Right cardiac atrium (tissue), 5 donors: ENCODE results near the gene SLC25A33. TPM values are rescaled to one million over a fixed set of nuclear protein-coding genes. Genes with fewer than 3 reads are reported as not detected.

ENCODE experiments used
- ATAC-seq, 2 donors: fragments of 200-7000 bp; cut with Tn5 transposase; one replicate each; pipeline versions ENCODE4 v1.8.0 to v1.9.1; 2020; ENCODE audit warnings: moderate library complexity in 2 of 2, mild to moderate bottlenecking in 1 of 2
- DNase-seq, 3 donors: peaks; one replicate each; pipeline ENCODE4 v3.0.0-alpha.2; 2020
- H3K27ac ChIP-seq: one replicate; pipeline ENCODE4 v1.5.1; 2013; ENCODE audit warnings: mild to moderate bottlenecking, low read length, control low read depth, moderate library complexity
- H3K27me3 ChIP-seq: one replicate; pipeline ENCODE4 v1.6.1; 2013; ENCODE audit not compliant: control insufficient read depth, insufficient read depth
- H3K4me1 ChIP-seq: one replicate; pipeline ENCODE4 v1.6.1; 2013; ENCODE audit warnings: low read length; ENCODE audit not compliant: control insufficient read depth, insufficient read depth
- H3K4me3 ChIP-seq: one replicate; pipeline ENCODE4 v1.5.1; 2013; ENCODE audit warnings: low read length, control low read depth
- H3K9me3 ChIP-seq: one replicate; pipeline ENCODE4 v1.6.1; 2013; ENCODE audit warnings: low read length; ENCODE audit not compliant: control insufficient read depth
- WGBS: extraction: QIAGEN DNeasy Blood & Tissue Kit; methylation state at CpG from one replicate; pipeline ENCODE4 v1.1.7; 2013; 5-methylcytosine and 5-hydroxymethylcytosine counted together
- intact Hi-C, 4 donors: fragments of 100-400 bp; cut with DNase I; formaldehyde crosslinking; loops; one replicate each; pipeline versions ENCODE4 v1.11.0 to v1.14.0; 2022 to 2023
- polyA plus RNA-seq: library from polyadenylated mRNA; stranded (reverse); fragments of 200-250 nt; gene quantifications from one replicate; pipeline ENCODE4 v1.2.3, GENCODE V29; 2013
- total RNA-seq, 4 donors: library from RNA; stranded (reverse); fragmentation: NEBNext Ultra II Directional; extraction: Animal tissue kit (Norgen Biotek cat#: 25700); gene quantifications; one replicate each; pipeline ENCODE4 v1.2.1, GENCODE V29; 2021
- donor health status: healthy with polysubstance abuse.
- donor health status: DM: no; HTN: yes; CAD: no.
- donor health status: DM: no; HTN: no; CAD: no.
- donor health status: DM: no; HTN: yes; CAD: no; lungs with severe emphysema.
- donor health status: DM: yes; HTN: yes; CAD: no.

The SLC25A33 gene
- total and polyA plus RNA-seq, 5 donors, result 7.0 to 12.9 (median 8.4) TPM

DNA sequence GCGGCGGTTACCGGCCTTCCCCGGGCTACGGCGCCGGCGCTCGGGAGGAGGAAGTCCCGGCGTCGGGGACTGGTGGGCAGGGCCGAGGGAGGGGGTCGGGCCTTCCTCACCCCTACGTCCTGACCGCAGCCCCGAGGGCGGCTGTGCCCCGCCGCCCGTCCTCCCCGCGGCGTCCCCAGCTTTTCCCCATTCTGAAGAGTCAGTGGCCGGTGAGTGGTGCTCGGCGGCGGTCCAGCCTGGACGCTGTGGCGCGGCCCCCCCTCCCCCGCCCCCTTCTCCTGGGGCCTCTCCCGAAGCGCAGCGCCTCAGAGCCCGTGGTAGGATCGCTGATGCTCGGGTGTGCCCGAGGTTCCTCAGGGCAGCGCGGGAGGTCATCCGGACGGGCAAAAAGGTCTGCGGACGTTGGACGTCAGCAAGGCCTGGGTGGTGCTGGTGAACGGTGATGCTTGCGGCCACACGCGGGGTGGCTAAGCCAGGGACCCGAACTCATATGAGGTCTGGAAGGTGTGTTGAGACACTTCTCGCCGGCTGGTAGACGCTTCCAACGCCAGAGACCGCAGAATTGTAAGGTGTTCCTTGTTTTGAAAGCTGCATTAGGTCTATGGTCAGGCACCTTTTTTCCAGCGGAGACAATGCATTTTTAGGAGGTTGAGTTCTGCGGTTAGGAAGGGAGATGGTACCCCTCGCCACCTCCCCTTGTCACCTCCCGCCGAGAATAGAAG lies 725 bp downstream of the SLC25A33 start:
- Histone ChIP-seq H3K27ac (peak overlapping the region; percentile 79), H3K4me1 (peaks cover 6% of the 10 kb centered on the region), H3K9me3 (no peaks in the 10 kb centered on the region), H3K4me3 (peak overlapping the region; percentile 50), H3K27me3 (no peaks in the 10 kb centered on the region)
- 5% methylated on average over 61 of the region's 61 CpGs for WGBS
- intact Hi-C loops, result no loop called here
- peak; percentile 58 to 85 (median 81) for DNase-seq
- peak; percentile 52 to 62 for ATAC-seq

DNA sequence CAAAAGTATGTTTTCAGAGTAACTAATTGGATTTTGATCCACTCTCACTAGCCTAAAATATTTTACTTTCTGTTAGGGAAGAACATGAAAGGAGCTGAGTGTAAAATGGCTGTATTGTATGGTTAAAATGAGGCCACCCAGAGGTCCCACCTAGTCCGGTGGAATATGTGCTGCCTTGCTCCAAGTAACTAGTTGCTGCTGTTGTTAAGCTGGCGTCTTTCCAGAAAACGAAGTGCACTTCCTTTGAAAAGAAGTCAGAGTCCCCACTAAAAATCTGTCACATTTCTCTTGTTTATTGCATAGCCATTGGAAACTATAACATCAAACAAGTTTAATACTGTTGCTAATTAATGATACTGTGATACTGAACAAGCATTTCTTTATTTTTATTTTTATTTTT lies 3.2 kb downstream of the SLC25A33 start:
- H3K4me1 ChIP-seq, result peaks cover 6% of the 10 kb centered on the region
- DNase-seq, result no peak
- peak overlapping the region; percentile 27 for H3K4me3 ChIP-seq
- peak overlapping the region; percentile 49 for H3K27ac ChIP-seq
- 2% methylated on average over 3 of the region's 3 CpGs for WGBS
- ATAC-seq, result no peak
- H3K27me3 ChIP-seq, result no peaks in the 10 kb centered on the region
- no peaks in the 10 kb centered on the region for H3K9me3 ChIP-seq
- intact Hi-C loops, result no loop called here

DNA sequence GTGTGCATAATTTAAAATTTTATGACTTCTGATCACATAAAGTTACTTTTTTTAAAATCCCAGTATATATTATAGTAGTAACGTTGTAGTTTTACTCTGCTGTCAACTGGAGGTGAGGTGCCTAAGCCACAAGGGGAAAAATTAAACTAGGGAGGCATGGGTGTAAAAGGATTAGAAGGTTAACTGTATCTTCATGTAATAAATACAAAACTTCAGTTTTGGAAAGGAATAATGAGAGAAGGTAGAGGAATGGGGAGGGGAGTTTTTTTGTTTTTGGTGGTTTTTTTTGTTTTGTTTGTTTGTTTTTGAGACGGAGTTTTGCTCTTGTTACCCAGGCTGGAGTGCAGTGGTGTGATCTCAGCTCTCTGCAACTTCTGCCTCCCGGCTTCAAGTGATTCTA lies 5.7 kb downstream of the SLC25A33 start:
- Histone ChIP-seq H3K4me1 (peaks cover 9% of the 10 kb centered on the region), H3K4me3 (no peak overlapping the region), H3K27ac (no peak overlapping the region), H3K9me3 (no peaks in the 10 kb centered on the region), H3K27me3 (no peaks in the 10 kb centered on the region)
- DNase-seq, result no peak
- WGBS, result 76% methylated on average over 3 of the region's 3 CpGs
- ATAC-seq, result no peak
- intact Hi-C loops, result no loop called here

DNA sequence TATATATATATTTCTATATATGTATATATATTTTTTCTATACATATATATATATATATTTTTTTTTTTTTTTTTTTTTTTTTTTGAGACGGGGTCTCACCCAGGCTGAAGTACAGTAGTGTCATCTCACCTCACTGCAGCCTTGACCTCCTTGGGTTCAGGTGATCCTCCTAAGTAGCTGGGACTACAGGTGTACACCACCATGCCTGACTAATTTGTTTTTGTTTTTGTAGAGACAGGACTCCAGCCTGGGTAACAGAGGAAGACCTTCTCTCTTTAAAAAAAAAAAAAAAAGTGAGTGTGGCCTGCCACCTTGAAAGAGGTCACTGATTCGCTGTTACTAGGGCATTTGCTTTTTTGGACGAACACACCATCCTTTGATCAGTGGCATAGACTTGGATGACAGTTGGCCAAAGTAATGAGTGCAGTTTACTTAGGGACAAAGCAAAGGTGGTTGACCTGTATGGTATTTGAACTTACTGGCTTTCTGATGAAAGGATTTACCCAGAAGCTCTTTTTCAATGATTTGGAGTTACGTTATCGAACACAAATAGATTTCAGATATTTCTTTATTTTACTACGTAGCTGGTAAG lies 10.8 kb downstream of the SLC25A33 start:
- WGBS, result 91% methylated on average over 6 of the region's 6 CpGs
- Histone ChIP-seq H3K27ac (peak overlapping the region; percentile 64), H3K9me3 (no peaks in the 10 kb centered on the region), H3K27me3 (no peaks in the 10 kb centered on the region), H3K4me1 (peaks cover 3% of the 10 kb centered on the region), H3K4me3 (no peak overlapping the region)
- intact Hi-C loops, result no loop called here
- DNase-seq (no peak), ATAC-seq (no peak)

DNA sequence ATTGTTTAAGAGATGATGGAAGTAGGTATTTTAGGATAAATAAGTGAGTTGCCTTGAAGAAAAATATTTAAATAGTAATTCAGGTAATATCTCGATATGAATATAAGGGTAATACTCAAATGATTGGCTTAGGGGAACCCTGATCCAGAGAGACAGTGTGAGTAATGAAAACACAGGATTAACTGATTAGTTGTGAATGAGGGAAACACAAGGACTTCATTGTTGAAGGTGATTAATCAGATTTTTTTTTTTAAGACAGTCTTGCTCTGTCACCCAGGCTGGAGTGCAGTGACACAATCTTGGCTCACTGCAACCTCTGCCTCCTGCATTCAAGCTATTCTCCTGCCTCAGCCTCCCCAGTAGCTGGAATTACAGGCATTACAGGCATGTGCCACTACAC lies 12.7 kb downstream of the SLC25A33 start:
- no peak overlapping the region for H3K4me3 ChIP-seq
- 95% methylated on average over 1 of the region's 1 CpG for WGBS
- DNase-seq (no peak), ATAC-seq (no peak)
- no peaks in the 10 kb centered on the region for H3K9me3 ChIP-seq
- H3K27me3 ChIP-seq, result no peaks in the 10 kb centered on the region
- peaks cover 3% of the 10 kb centered on the region for H3K4me1 ChIP-seq
- intact Hi-C loops, result no loop called here
- H3K27ac ChIP-seq, result no peak overlapping the region

DNA sequence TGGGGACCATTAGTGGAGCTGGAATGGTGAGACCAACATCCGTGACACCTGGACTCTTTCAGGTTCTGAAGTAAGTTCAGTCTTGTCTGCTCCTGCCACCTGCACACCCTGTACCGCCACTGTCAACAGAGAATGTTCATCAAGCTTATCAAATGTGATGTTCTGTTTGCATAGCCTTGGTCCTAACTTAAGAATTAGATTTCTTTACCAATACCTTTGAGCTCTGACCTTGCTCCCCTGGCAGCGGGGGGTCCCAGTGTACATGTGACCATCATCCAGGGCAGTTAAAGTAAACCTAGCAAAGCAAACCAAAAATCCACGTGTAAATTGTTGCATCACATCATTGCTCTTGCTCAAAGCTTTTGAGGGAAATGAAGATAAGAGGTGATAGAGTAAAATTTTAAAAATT lies 14.5 kb downstream of the SLC25A33 start:
- Histone ChIP-seq H3K4me1 (peaks cover 4% of the 10 kb centered on the region), H3K9me3 (no peaks in the 10 kb centered on the region), H3K27ac (no peak overlapping the region), H3K27me3 (no peaks in the 10 kb centered on the region), H3K4me3 (no peak overlapping the region)
- intact Hi-C loops, result no loop called here
- DNase-seq (no peak), ATAC-seq (no peak)
- WGBS, result 86% methylated on average over 4 of the region's 4 CpGs

DNA sequence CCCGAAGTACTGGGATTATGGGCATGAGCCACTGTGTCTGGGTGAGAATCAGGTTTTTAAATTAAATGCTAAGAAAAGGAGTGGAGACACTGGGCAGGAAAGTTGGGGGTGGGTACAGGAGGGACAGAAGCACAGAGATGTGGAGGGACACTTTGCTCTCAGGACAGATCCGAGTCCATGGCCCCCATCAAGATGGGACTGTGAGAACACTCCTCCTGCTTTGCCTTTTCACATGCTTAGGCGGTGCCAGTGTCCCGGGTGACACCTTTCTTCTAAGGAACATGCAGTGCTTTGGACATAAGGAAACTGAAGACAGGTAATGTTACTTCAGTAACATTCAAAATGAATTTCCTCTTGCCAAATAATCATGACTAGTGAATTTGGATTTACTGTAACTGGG lies 16.7 kb downstream of the SLC25A33 start:
- Histone ChIP-seq H3K4me1 (peaks cover 1% of the 10 kb centered on the region), H3K9me3 (no peaks in the 10 kb centered on the region), H3K27me3 (no peaks in the 10 kb centered on the region), H3K27ac (peak overlapping the region; percentile 96), H3K4me3 (peak overlapping the region; percentile 6)
- peak; percentile 34 to 50 for ATAC-seq
- DNase-seq, result no peak
- intact Hi-C loops, result no loop called here
- 81% methylated on average over 4 of the region's 4 CpGs for WGBS

DNA sequence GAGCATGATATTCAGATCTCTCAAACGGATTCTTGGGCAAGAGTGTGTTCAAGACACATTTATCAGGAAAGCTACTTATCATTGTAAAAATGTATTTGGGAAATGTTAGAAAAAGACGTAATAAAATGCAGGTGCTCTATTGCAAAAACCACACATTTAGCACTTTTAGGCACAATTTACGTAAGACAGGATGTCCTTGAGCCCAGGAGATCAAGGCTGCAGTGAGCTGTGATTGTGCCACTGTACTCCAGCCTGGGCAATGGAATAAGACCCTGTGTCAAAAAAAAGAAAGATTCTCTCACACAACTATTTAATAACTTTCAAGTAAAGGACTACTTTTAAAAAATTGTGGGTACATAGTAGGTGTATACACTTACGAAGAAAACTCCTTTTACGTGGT lies 18.4 kb downstream of the SLC25A33 start:
- H3K9me3 ChIP-seq, result no peaks in the 10 kb centered on the region
- intact Hi-C loops, result no loop called here
- no peak overlapping the region for H3K27ac ChIP-seq
- no peaks in the 10 kb centered on the region for H3K27me3 ChIP-seq
- H3K4me3 ChIP-seq, result no peak overlapping the region
- 84% methylated on average over 5 of the region's 5 CpGs for WGBS
- DNase-seq, result no peak
- H3K4me1 ChIP-seq, result peaks cover 1% of the 10 kb centered on the region
- ATAC-seq, result no peak

DNA sequence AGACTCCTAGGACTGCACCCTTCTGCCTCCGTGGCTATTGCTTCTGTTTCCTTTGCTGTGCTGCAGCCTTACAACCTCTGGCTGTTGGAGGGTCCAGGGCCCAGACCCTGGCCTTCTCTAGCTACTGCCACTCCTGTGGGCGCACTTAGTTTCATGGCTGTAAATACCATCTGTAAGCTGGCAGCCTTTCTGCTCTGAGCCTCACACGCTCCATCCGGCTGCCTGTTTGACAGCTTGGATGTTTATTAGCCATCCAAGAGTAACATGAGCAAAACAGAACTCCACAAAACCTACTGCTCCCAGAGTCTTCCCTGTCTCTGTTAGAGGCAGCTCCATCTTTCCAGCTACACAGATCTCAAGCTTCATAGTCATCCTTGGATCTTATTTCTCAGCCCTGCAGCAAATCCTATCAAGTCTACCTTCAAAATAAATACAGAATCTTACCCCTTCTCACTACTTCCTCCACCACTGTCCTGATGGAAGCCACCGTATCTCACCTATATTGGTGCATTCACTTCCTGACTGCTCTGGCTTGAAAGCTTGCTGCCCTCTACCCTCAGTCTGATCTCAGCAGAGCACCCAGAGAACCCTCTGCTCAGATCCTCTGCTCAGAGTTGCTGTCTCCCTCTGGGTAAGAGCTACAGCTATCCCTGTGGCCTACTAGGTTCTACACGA lies 19.1 kb downstream of the SLC25A33 start:
- intact Hi-C loops, result no loop called here
- Histone ChIP-seq H3K4me1 (peaks cover 1% of the 10 kb centered on the region), H3K4me3 (no peak overlapping the region), H3K27ac (peak overlapping the region; percentile 57), H3K9me3 (no peaks in the 10 kb centered on the region), H3K27me3 (no peaks in the 10 kb centered on the region)
- ATAC-seq (no peak), DNase-seq (no peak)
- WGBS, result 63% methylated on average over 6 of the region's 6 CpGs

DNA sequence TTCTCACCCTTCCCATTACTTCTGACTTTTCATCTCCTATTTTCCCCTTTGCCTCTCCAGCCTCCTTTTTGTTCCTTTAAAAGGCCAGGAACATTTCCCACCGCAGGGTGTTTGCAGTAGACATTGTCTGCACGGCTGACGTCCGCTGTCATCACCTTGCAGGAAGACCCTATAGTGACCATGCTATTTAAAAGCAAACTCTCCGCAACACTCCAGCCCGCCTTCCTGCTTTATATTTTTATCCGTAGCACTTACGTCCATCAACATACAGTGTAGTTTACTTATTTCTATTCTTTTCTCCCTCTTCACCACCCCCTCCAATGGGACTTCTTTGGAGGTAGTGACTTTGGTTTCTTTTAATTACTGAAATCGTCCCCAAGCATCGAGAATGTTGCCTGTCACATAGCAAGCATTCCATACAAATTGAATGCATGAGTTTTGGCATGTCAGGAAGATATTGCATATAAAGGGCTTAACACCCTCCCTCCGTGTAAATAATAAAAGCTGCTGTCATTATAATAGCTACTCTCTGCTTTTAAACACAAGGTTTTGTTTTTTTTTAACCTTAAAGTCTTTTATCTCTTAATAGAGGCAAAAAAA lies 19.8 kb downstream of the SLC25A33 start:
- peak overlapping the region; percentile 57 for H3K27ac ChIP-seq
- peaks cover 1% of the 10 kb centered on the region for H3K4me1 ChIP-seq
- whole genome bisulfite sequencing, result 54% methylated on average over 11 of the region's 11 CpGs
- ATAC-seq (no peak), DNase-seq (no peak)
- no peaks in the 10 kb centered on the region for H3K9me3 ChIP-seq
- intact Hi-C loops, result no loop called here
- no peaks in the 10 kb centered on the region for H3K27me3 ChIP-seq
- H3K4me3 ChIP-seq, result no peak overlapping the region

DNA sequence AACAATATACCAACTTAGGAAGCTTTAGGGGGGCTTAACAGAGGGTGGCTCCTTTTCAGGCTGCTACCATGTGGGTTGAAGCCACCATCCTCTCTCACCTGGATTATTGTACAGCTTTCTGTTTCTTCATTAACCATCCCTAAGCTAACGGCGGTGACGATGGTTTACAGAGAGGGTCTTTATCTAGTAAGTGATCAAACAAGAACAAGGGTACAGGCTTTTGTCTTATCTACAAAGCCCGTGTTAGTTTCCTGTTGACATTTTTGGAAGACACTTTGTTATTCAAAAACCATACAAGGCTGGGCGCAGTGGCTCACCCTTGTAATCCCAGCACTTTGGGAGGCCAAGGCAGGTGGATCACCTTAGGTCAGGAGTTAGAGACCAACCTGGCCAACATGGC lies 20.4 kb downstream of the SLC25A33 start:
- DNase-seq, result no peak
- ATAC-seq, result no peak
- intact Hi-C loops, result no loop called here
- H3K27ac ChIP-seq, result no peak overlapping the region
- no peak overlapping the region for H3K4me3 ChIP-seq
- no peaks in the 10 kb centered on the region for H3K9me3 ChIP-seq
- H3K4me1 ChIP-seq, result peaks cover 1% of the 10 kb centered on the region
- H3K27me3 ChIP-seq, result no peaks in the 10 kb centered on the region
- WGBS, result 60% methylated on average over 5 of the region's 5 CpGs
